Measurements from ENCODE around the gene RBP2.

The RBP2 gene

DNA sequence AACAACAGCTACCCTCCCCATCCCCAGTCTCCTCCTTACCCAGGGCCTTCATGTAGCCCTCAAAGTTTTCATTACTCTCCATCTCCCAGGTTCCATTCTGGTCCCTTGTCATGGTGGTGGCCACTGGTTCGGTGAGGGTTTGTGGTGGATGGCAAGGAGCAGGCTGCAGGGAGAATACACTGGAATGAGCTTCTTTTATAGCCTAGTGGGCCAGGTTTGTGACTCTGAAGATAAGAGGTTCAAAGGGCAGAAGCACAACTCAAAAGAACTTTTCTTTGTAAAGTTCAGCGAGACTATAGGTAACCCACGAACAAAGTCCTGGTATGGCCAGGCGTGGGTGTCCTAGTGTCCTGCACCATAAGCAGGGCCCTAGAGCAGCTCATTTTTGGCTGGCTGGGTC lies at the start of gene RBP2:
Gene RBP2, minus strand, starts transcription at position 169 of the 400 bp plus-strand sequence. Its CDS starts 57 bp downstream, at position 112.
- DNase-seq: no peak

DNA sequence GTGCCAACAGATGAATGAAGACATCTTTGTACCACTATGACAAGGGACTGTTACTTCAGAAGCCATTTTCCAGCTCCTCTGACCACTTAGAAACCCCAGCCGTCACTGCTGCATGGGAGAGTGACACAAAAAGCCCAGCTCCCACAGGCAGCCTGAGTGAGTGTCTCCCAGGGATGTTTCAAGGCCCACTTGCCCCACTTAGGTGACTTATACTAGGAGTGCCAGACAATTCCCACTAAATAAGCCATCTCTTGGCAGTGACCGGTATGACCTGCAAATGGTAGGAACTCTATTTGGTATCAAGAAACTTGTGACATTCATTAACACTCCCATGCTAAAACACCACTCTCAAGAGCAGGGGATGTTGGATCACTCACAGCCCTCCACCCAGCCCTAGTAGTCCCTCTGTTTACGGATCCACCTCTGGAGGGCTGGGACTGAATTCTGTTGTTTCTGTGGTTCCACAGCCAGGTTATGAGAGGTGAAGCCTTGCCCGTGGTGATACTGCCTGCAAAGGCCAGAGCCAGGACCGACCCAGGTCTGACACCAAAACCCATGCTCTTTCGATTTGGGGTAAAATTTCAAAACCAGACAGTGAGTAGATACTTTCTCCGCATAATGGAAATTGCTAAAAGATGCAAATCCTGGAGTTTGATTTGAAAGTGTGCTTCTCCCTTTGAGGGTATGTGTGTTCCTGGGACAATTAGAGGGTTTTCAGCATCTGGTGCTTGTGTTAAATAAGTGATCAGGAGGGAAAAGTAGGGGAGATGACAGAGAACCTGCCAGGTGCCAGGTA lies 48.7 kb upstream of the RBP2 start:
- DNase-seq: no peak

DNA sequence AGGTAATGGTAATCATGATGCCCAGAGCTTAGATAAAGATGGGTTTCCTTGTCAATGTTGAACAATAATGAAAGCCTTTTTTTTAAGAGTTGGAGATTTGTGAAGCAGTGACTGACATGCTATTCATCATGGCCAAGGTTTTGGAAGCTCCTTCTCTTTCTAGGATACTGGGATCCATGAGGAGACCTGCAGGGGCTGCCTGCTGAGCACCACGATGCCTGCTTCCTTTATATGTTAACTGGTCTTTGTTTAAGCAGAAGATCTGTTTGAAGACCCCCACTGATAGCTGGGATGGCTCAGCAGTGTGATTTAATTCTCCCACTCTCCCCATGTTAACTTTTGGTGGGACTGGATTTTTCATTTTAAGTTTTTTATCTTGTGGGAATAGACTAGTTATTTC lies 47.4 kb upstream of the RBP2 start:
- no peak for DNase-seq

GRCh38 chr3:139523166-139523565 lies 46.9 kb upstream of the RBP2 start:
- DNase-seq: no peak

GRCh38 chr3:139522421-139522820 lies 46.1 kb upstream of the RBP2 start:
- DNase-seq: no peak

- DNase-seq: no peak
Measured at GRCh38 chr3:139521816-139522215, 45.5 kb upstream of the RBP2 start.

DNA sequence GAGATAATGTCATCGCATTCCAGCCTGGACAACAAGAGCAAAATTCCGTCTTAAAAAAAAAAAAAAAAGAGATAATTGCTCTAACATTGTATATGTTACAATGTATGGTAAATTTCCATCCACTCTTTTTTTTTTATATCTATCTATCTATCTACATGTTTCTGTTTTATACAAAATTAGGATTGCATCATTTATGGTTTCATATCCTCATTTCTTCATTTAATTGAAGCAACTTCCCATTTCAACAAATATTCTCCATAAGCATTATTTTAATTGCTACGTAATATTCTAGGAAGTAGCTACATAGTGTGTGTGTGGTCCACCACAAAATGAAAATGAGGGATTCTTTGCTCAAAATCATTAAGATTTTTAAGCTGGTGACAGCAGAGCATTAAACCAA lies 44.8 kb upstream of the RBP2 start:
- no peak for DNase-seq

DNA sequence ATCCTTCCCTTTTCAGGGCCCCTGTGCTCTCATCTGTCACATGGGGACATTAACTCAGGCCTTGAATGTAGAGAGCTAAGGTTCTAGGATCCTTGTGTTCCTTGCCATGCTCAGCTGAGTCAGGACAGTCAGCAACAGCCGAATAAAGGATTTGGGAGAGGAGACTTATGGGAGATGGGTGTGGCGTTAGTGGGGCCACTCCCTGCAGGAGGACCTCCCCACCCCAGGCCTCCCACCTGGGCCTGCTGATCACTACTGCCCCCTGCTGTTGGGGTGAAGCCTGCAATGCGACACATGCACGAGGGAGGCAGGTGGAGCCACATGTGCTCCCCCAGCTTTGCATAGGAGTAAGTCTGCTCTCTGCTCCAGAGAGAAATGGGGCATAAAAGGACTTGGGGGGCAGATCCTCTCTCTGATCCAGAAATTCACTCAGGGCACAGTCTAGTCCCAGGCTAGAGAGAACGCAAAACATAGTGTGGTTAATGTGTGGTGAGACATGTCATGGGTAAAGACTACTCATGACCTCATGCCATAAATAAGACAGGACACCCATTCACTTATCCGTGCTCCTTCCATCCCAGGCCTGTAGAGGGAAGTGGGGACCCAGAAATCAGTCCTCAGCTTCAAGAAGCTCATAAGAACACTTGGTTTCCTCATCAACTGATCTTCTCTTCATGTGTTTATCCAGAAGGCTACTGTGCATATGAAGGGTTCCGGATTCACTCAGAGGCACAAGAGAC lies 43.9 kb upstream of the RBP2 start:
- peak; percentile 41 for DNase-seq

DNA sequence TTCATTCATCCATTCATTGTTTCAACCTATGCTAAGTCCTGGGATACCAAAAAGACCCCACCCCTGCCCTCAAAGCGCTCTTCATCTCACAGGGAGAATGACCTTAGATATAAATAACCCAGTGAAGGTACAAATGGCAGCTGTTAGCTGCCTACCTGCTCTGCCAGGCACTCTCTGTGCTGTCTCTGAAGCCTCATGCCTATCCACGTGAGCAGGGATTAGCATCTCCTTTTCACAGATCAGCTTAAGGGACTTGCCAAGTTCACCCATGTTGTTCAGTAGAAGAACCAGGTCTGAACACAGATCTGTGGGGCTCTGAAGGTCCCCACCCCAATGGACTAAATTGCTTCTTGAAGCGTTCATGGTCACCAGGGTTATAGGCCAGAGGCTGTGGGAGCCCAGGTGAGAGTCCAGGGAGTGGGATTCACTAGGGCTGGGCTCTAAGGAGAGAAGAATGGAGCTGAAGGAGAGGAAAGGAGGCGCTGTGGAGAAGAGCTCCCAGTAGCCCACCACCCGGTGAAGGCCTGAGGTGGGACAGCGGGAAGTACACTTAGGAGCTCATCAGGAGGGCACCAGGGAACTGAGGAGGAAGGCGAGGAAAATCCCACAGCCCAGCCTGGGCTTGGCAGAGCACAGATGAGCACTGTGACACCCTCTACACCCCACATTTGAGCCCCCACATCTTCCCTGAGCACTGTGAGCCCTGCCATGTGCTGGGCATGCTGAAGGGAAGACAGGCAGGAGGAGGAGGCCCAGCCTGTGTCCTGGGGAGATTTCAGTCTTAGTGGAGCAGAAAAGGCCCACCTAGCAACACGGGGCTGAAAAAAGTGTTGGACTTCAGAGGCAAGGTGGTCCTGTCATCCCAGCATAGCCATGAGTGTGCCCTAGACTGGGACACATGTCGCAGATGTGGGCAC lies 42.9 kb upstream of the RBP2 start:
- DNase-seq: no peak

- DNase-seq: no peak
Measured at GRCh38 chr3:139518306-139518705, 42.0 kb upstream of the RBP2 start.

DNA sequence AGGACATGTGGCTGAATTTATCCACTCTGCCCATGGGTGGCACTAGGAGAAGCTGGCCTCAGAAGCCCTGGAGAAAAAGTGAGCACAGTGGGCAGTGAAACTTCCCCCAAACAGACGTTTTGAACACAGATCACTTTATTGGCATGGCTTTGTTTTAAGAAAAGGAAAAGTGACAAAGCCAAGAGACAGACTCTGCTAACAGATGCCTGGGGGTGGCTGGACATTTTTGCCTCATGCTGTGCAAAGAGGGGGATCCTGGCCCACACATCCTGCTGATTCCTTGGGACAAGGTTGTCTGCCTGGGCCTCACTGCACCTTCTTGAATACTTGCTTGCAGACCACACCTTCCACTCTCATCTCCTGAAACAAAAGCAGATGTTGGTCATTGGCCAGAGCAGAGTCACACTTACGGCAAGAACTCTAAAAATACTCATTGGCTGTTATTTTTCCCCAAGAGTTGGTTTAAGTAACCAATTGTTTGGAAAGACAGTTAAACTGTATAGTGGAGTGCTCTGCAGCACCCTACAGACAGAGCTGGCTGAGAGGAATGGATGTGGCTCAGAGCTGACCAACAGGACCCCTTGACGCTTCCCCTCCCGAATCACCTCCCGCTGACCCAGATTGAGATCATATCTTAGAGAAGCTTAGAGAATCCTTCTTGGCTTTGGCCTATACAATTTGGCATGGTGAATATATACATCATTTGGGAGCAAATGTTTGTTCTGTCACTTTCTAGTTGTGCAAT lies 41.2 kb upstream of the RBP2 start:
- DNase-seq: no peak

GRCh38 chr3:139514741-139515140 lies 38.4 kb upstream of the RBP2 start:
- DNase-seq: no peak

GRCh38 chr3:139509631-139510030 lies 33.3 kb upstream of the RBP2 start:
- no peak for DNase-seq

DNA sequence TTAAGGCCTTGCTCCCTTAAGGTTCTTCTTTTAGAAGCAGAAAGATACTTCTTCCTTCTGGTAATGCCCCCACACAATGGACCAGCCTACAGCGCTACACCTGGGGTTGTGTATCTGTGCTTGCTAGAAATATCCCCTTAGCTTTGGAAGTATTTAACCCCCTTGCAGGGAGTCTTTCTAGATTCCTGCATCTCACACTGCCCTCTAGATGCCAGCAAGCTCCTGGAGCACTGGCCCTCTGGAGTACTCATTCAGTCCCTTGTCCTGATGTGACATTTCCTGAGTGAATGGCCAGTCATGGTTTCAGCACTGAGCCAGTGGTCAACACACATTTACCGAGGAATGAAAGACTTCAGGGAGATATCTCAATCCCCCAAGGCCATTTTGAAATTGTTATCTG lies 30.4 kb upstream of the RBP2 start:
- no peak for DNase-seq

DNA sequence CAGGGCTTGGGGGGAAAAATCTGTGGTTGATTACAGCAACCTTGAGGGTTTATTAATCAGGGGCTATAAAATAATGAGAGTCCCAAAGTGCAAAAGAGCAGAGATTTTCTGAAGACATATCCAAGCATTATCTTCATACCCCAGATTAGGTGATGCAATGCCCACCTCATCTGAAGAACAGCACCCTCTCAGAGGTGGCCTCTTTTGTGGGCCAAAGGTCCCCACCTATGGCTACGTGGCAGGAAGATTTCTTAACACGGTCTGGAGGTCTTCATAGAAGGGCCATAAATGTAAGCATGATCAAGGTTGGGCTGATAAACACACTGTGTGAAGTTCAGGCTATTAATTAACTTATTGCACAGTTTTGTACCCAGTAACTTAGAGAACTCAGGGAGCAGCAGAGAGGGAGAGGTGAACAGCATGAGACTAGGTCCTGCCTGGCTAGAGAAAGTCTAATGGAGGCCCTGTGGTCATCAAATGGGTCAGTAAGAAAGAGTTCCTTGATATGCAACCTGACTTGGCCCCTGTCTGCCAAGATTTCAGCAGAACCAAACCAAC lies 29.6 kb upstream of the RBP2 start:
- no peak for DNase-seq

DNA sequence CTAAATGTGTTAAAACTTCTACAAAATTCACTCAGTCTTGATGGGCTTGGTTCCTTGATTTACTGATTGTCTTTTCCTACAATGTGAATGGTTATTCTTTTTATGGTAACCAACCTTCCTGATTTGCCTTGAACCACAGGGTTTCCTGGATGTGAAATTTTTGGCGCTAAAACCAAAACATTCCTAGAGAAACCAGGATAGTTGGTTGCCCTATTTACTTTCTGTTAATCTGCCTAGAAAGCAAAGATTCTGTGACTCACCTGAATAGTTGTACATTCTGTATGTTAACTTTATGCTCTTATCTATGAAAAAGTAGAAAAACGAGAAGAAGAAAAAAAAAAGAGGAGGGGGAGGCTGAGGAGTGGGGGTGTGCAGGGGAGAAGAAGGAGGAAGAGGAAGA lies 23.2 kb upstream of the RBP2 start:
- DNase-seq: no peak

DNA sequence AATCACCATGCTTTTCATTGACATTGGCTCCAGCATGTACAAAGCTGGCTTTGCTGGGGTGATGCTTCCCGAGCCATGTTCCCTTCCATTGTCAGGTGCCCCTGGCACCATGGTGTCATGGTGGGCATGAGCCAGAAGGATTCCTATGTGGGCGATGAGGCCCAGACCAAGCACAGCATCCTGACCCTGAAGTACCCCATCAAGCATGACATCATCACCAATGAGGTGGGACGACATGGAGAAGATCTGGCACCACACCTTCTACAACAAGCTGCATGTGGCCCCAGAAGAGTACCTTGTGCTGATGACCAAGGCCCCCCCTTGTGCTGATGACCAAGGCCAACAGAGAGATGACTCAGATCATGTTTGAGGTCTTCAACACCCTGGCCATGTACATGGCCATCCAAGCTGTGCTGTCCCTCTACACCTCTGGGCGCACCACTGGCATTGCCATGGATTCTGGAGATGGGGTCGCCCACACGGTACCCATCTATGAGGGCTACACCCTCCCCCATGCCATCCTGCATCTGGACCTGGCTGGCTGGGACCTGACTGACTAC lies 17.6 kb upstream of the RBP2 start:
- DNase-seq: no peak

GRCh38 chr3:139491966-139492365 lies 15.7 kb upstream of the RBP2 start:
- DNase-seq: no peak

DNA sequence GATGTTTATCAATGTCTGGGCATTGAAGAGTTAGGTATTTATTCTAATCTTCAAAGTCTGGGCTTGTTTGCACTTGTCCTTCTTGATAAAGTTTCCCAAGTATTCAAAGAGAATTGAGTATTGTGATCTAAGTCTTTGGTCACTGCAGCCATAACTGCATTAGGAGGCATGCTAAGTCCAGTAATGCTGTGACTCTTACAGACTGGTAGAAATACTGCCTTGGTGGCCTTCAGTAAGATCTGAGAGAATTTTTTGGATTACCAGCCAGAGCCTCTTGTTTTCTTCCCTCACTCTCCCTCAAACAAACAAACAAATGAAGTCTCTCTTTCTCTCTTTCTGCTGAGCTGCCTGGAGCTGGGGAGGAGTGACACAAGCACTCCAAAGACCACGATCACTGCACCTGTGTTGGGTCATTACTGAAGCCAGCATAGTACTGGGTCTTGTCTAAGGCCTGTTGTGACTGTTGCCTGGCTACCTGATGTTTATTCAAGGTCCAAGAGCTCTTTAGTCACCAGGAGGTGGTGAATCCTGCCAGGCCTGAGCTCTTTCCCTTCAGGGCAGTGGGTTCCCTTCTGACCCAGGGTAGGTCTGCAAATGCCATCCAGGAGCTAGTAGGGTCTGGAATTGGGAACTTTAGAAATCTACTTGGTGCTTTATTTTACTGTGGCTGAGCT lies 14.8 kb upstream of the RBP2 start:
- no peak for DNase-seq

- no peak for DNase-seq
Measured at GRCh38 chr3:139482206-139482605, 5.9 kb upstream of the RBP2 start.

DNA sequence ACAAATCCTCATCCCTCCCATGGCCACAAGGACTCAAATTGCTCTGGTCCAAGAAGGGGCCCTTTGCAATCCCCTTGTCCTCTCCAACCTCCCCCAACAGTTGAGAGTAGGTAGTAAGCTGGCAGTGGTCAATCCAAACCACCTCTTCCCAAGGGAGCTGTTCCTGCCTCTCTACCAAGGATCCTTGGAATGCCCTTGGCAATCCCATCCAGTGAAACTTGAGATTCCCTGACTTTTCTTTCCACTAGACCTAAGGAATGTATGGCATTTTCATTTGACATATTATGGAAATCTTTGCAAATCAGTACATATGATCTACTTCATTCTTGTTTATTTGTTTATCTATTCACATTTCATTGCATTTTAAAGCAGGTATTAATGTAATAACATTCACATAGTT lies 4.8 kb upstream of the RBP2 start:
- no peak for DNase-seq

Data from stimulated activated CD4-positive, alpha-beta T cell treated with anti-CD3 and anti-CD28 coated beads, Interleukin-15, amount 100 ng/mL, for 24 hours (primary cell).